Ishikawa (cell line): ENCODE results near the gene AGXT.

Experiments used
- CEBPB ChIP-seq: IDR thresholded peaks from 2 replicates; pipeline ENCODE4 v1.6.1; 2012
- CREB1 ChIP-seq: IDR thresholded peaks from 2 replicates; pipeline ENCODE4 v1.6.1; 2012; ENCODE audit warnings: low read depth
- EGR1 ChIP-seq: IDR thresholded peaks from 2 replicates; pipeline ENCODE4 v1.6.1; 2012
- EP300 ChIP-seq: IDR thresholded peaks from 2 replicates; pipeline ENCODE4 v1.6.1; 2012; ENCODE audit warnings: borderline replicate concordance
- FOXM1 ChIP-seq: IDR thresholded peaks from 2 replicates; pipeline ENCODE4 v1.6.1; 2012; ENCODE audit warnings: low read depth, borderline replicate concordance
- MAX ChIP-seq: IDR thresholded peaks from 2 replicates; pipeline ENCODE4 v1.6.1; 2012
- NFIC ChIP-seq: IDR thresholded peaks from 2 replicates; pipeline ENCODE4 v1.6.1; 2012
- RAD21 ChIP-seq: IDR thresholded peaks from 2 replicates; pipeline ENCODE4 v1.6.1; 2012; ENCODE audit warnings: low read depth
- TAF1 ChIP-seq: IDR thresholded peaks from 2 replicates; pipeline ENCODE4 v1.6.1; 2012; ENCODE audit warnings: low read depth, mild to moderate bottlenecking
- TCF12 ChIP-seq: IDR thresholded peaks from 2 replicates; pipeline ENCODE4 v1.6.1; 2012; ENCODE audit warnings: low read depth
- TEAD4 ChIP-seq: IDR thresholded peaks from 2 replicates; pipeline ENCODE4 v1.6.1; 2012
- YY1 ChIP-seq: IDR thresholded peaks from 2 replicates; pipeline ENCODE4 v1.6.1; 2012; ENCODE audit warnings: low read depth
- ZBTB7A ChIP-seq: IDR thresholded peaks from 2 replicates; pipeline ENCODE4 v1.6.1; 2012; ENCODE audit warnings: low read depth
- TF ChIP-seq, protein P1 (sequence below): IDR thresholded peaks from 2 replicates; pipeline ENCODE4 v1.6.1; 2012
- TF ChIP-seq, protein P2 (sequence below): IDR thresholded peaks from 2 replicates; pipeline ENCODE4 v1.6.1; 2012; ENCODE audit warnings: low read depth, mild to moderate bottlenecking

AGXT gene

GRCh38 chr2:240837621-240838020, 31.0 kb upstream of the AGXT start:
- no peak for TF ChIP-seq TAF1
- TF ChIP-seq EP300, result no peak
- TF ChIP-seq MAX, result no peak

DNA sequence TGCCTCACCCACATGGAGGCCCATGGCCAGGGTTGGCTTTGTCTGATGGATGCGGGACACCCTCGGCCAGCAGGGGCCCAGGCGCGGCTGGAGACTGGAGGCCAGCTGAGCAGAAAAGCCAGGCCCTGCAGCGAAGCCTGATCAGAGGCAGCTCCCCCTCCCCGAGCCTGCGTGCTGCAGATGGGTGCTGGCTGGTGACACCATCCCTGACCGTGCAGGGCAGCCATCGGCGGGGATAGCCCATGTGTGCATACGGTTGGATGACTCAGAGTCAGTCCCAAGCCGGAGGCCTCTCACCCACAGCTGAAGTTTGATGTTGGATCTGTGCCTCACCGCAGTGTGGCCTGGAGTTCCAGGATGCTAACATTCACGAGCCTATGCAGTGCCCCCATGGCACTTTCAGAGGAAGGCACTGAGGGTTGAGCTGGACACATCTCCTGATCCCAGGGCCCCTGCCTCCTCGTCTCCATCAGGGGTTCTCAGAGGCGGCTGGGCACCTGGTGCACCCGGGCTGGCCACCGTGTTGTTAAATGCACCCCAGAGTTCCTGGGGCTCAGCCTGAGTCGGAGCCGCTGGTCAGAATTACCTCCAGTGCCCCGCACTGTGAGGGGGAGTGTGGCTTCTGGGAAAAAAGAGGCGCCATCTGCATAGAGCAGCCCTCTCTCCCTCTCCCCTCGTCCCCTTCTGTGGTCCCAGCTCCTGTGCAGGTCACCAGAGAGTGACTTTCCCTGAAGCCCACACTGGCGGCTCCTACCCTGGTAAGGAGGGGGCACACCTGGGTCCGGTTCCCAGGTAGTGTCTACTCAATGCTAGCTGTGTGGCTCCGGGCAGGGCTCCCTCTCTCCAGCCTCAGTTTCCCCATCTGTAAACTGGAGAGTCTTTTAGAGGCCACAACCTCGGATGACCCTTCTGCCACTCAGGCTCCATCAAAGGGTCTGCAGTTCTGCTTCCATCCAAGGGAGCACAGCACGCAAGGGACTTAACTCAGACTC, 29.2 kb upstream of the AGXT start:
- TF ChIP-seq, protein P1, sequence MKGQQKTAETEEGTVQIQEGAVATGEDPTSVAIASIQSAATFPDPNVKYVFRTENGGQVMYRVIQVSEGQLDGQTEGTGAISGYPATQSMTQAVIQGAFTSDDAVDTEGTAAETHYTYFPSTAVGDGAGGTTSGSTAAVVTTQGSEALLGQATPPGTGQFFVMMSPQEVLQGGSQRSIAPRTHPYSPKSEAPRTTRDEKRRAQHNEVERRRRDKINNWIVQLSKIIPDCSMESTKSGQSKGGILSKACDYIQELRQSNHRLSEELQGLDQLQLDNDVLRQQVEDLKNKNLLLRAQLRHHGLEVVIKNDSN, result no peak
- TF ChIP-seq ZBTB7A (no peak), MAX (no peak), CREB1 (no peak), TAF1 (no peak), TCF12 (no peak), FOXM1 (no peak), CEBPB (no peak), TEAD4 (no peak), NFIC (no peak), EGR1 (no peak), RAD21 (no peak), YY1 (no peak), EP300 (no peak)
- TF ChIP-seq, protein P2, sequence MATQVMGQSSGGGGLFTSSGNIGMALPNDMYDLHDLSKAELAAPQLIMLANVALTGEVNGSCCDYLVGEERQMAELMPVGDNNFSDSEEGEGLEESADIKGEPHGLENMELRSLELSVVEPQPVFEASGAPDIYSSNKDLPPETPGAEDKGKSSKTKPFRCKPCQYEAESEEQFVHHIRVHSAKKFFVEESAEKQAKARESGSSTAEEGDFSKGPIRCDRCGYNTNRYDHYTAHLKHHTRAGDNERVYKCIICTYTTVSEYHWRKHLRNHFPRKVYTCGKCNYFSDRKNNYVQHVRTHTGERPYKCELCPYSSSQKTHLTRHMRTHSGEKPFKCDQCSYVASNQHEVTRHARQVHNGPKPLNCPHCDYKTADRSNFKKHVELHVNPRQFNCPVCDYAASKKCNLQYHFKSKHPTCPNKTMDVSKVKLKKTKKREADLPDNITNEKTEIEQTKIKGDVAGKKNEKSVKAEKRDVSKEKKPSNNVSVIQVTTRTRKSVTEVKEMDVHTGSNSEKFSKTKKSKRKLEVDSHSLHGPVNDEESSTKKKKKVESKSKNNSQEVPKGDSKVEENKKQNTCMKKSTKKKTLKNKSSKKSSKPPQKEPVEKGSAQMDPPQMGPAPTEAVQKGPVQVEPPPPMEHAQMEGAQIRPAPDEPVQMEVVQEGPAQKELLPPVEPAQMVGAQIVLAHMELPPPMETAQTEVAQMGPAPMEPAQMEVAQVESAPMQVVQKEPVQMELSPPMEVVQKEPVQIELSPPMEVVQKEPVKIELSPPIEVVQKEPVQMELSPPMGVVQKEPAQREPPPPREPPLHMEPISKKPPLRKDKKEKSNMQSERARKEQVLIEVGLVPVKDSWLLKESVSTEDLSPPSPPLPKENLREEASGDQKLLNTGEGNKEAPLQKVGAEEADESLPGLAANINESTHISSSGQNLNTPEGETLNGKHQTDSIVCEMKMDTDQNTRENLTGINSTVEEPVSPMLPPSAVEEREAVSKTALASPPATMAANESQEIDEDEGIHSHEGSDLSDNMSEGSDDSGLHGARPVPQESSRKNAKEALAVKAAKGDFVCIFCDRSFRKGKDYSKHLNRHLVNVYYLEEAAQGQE, result no peak

DNA sequence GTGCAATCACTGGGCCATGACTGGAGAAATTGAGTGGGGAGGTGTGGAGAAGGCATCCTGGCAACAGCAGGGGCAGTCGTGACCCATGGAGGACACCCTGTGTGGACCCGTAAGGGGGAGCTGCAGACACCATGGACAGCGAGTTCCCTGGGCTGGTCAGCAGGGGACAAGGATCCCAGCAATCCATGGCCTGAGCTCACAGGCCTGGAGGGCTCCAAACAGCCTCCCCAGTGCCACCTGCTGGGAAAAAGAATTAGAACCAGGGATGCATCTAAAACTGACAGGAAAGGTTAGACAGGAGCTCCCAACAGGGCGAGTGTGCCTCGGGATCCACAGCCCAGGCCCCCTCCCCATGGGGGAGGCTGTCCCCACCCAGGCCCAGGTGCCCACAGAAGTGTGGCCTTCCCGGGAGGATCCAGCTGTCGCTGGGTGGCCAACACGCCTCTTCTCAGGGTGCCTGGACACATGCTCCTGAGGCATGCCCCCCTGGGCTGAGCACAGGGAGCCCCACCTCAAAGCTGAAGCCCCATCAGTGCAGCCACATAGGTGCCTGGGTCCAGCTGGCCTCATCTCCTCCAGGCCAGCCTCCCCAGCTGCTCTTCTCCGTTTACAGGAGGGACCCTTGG, 28.1 kb upstream of the AGXT start:
- TF ChIP-seq TCF12, result no peak
- TF ChIP-seq FOXM1, result no peak
- TF ChIP-seq TEAD4, result no peak
- TF ChIP-seq NFIC, result no peak
- TF ChIP-seq, protein P1, result no peak
- peak; percentile 78 for TF ChIP-seq RAD21
- TF ChIP-seq, protein P2, result peak; percentile 80
- no peak for TF ChIP-seq CREB1
- no peak for TF ChIP-seq YY1

DNA sequence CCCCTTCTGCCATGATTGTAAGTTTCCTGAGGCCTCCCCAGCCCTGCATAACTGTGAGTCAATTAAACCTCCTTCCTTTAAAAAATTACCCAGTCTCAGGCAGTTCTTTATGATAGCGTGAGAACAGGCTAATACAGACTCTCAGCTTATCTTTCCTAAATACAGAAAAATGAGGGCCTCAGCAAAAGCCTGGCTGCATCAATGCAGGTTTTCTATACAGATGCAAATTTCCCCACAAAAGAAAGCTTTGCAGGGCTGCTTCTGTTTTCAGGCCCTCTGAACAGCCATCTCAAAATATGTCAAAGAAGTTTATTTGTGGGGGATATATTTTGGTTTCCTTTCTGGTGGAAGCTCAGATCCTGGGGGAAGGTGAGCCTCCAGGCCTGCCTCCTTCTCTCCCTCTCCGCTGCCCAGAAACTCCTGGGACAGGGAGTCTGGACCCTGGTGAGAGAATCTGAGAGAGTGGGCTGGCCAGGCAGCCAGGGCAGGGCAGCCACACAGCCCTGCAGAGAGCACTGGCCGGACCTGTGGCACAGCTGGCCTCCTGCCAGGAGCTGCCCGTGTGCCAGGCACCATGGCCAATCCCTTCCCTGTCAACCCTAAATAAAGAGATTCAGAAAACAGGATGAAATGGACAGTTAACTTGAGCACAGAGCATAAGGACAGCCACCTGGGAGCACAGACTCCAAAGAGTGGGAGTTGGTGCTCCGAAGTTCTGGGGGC, 21.6 kb upstream of the AGXT start:
- no peak for TF ChIP-seq ZBTB7A
- TF ChIP-seq NFIC, result 0 out of 2 replicates have a peak, but pooled peaks have one; percentile 22

- TF ChIP-seq TCF12 (no peak), RAD21 (no peak), EGR1 (no peak), TAF1 (no peak), MAX (no peak), CREB1 (no peak), FOXM1 (no peak), EP300 (no peak), ZBTB7A (no peak), YY1 (no peak), TEAD4 (no peak), CEBPB (no peak), NFIC (no peak)
- TF ChIP-seq, protein P2, result no peak
- TF ChIP-seq, protein P1, result no peak
These were observed 20.8 kb upstream of the AGXT start for GRCh38 chr2:240847817-240848216.
